AG09319 (cell line): ENCODE measurements around the gene SMC6.

Source experiments
- DNase-seq: peaks from one replicate; pipeline ENCODE4 v3.0.0-alpha.2; 2010; ENCODE audit warnings: low read depth; ENCODE audit errors: extremely low read depth
- TF ChIP-seq, protein P1 (sequence below): IDR thresholded peaks from 2 replicates; pipeline ENCODE4 v1.5.1; 2011; ENCODE audit warnings: low read depth, mild to moderate bottlenecking, inconsistent platforms, low read length, moderate library complexity

Gene SMC6

DNA sequence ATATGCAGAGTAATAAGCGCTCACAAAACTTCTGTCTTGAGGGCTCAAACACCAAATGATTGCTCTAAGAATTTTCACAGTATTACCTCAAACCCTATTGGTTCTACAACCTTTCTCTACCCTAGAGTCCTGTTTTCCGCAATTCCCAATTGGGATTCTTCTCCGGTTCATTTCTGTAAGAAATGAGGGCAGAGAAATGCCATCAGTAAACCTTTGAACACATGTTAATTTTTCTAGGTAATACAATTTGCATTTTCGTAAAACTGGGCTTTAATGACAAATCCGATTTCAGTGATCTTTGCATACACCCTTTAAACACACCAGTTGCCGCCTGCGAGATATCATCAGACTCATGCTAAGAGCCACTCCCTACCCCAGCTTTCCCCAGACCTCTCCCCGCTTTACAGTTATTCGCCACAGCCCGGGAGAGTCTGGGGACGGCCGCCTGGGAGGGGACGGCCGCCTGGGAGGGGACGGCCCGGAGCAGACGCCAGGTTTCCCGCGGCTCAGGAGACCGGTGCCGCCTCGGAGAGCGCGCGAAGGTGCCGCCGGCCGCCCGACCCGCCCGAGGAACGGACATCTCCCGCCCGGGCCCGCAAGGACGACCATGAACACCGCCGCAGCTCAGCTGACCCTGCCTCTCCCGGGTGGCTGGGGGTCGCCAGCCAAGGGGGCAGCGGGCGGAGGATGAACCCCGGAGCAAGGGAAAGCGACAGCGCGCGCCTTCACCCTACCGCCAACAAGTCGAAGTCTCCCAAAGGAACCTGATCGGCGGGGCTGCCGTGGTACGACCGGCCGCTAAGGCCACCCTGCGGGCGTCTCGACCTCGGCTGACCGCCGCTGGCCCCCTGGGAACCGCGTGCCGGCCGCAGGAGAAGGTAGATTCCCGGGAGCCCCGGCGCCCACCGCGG lies 463 bp downstream of the SMC6 start:
- TF ChIP-seq, protein P1, sequence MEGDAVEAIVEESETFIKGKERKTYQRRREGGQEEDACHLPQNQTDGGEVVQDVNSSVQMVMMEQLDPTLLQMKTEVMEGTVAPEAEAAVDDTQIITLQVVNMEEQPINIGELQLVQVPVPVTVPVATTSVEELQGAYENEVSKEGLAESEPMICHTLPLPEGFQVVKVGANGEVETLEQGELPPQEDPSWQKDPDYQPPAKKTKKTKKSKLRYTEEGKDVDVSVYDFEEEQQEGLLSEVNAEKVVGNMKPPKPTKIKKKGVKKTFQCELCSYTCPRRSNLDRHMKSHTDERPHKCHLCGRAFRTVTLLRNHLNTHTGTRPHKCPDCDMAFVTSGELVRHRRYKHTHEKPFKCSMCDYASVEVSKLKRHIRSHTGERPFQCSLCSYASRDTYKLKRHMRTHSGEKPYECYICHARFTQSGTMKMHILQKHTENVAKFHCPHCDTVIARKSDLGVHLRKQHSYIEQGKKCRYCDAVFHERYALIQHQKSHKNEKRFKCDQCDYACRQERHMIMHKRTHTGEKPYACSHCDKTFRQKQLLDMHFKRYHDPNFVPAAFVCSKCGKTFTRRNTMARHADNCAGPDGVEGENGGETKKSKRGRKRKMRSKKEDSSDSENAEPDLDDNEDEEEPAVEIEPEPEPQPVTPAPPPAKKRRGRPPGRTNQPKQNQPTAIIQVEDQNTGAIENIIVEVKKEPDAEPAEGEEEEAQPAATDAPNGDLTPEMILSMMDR = no peak
- no peak for DNase-seq

DNA sequence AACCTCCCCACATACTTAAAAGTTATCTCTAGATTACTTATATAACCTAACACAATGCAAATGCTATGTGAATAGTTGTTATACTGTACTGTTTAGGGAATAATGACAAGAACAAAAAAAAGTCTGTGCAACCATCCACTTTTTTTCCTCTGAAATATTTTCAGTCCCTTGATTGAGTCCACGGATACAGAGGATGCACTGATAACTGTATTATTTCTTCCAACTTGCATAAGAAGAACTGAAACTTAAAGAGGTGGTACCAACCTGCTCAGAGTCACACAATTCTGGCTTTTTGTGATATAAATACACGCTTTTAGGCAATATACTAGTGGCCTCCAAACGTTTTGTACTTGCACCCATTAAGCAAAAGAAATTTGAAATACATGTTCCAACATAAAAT lies 1.4 kb downstream of the SMC6 start:
- no peak for DNase-seq
- TF ChIP-seq, protein P1 = no peak

DNA sequence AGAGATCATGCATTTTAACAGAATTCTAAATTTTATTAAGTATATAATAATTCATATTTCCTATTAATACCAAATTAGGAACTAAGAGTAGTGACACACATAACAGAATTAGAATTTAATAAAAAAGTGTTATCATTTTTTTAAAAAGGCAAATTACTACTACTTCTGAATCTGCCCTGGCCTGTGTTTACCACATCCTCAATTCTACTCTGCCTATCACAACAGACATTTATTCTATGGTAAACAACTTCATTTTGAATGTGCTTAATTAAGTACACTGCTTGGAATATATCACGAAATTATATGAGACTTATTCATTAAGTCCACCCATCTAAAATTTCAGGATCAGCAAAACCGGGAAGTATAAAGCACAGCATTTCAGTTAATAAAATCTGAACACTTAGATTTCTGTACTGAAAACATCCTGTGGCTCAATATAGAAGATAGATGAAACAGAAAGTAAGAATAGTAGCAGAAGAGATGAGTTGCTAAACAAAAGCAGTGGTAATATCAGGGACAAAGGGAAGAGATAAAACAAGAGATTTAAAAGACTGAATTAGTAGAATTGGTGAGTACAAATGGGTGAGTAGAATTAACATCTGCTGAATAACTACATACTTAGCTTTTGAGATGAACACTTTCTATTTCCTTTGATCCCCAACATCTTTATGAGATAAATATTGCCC lies 3.7 kb downstream of the SMC6 start:
- TF ChIP-seq, protein P1 = no peak
- no peak for DNase-seq

DNA sequence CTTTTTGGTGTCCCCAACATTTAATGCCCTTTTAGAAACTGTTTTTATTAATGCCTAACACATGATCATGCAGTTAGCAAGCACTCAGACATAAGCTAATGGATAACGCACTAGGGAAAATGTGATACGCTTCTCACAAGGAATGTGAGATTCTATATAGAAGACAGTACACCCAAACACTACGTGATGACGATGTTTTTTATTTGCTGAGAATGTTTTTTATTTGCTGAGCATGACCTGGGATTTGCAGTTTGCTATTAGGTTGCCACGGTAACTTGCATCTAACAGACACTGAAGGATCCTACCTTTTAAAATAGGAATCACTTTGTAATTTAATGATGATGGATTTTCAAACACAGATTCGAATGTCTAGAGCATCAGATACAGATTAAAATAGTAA lies 4.9 kb downstream of the SMC6 start:
- TF ChIP-seq, protein P1 = no peak

DNA sequence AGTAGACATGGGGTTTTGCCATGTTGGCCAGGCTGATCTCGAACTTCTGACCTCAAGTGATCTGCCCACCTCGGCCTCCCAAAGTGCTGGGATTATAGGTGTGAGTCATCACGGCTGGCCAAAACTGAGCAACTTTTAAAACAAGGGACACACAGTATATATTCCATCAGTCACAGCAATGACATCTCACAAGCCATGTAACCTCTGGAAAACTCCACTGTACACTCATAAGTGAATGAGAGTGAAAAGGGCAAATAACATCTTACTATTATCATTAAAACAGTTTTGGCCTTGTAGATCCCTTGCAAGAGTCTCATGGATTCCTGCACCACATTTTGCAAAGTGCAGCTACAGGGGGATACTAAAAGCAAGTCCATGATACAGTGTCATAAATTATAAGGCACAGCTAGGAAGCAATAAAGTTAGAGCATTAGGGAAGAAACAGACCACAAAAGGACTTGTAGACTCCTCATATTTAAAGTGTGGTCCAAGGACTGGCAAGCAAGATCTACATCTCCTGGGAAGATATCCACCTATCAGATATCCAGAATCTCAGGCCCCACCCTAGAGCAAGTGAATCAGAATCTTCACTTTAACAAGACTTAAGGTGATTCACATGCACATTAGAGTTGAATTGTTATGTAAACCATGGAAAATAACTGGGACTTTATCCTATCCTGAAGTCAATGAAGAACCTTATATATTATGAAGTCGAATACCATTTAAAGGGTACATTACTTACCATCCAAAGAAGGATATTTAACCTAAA lies 5.7 kb downstream of the SMC6 start:
- TF ChIP-seq, protein P1 = no peak
- DNase-seq = no peak

More for the DNA sequence above, 4.9 kb downstream of the SMC6 start:
- DNase-seq = no peak

DNA sequence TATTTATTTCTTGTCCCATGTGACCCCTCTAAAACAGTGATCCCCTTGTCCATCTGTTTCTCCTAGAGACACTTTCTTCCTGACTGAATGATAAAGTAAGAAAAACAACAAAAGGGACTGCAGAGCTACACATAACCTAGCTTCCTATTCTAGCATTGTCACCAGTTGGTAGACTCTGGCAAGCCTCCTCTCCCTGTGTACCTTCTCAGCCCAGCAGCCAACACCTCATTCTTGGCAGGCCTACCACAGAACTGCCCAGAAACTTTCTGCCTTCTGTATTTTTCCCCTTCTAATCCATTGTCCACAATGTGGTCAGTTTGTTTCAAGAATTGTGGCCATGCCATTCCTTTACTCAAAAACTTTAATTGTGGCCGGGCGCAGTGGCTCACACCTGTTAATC lies 13.4 kb downstream of the SMC6 start:
- TF ChIP-seq, protein P1 = no peak
- DNase-seq = no peak
